GM21515 (cell line): Measurements from ENCODE around the gene CKB.
"Not testable (repeated sequence)": the region's sequence is repeated elsewhere in the genome, so short reads cannot be mapped to it uniquely, and the experiment has no call there.

Source experiments
- ATAC-seq: cut with Tn5 transposase; IDR thresholded peaks from one replicate; pipeline ENCODE4 v1.9.1; 2021; ENCODE audit not compliant: unreplicated experiment

The CKB gene

DNA sequence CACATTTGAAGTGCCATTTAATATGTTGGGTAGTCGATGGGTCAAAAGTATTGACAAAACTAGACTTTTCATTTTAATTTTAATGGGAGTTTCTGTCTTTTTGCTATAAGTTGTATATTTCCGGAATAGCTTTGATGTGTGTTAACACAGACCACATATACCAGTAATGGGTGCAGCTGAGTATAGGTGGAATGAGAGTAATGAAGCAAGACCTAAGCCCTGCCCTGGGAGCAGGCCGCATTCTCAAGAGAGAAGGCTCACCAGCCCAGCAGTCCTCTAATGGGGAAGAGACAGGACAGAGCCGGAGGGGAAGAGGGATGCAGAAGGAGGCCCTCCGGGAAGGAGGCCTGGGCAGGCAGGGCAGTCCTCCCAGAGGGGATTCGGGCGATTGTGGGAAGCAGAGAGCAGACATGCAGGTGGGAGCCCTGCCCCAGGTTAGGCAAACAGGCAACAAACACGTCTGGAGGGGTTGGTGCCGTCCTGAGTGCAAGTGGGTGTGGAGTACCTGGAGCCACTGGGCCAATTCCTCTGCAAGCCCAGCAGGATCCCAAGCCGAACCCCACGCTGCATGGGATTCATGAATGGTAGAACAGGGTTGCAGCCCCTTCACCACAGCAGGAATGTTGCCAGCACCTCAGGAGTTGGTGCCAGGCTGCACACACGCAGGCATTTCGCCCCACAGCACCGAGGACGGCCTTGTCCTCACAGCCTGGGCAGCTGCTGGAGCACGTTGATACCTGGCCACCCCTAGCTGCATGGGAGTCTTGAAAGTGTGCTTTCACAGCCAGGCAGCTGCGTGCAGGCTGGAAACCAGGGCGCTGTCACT is 7.8 kb downstream of the CKB start:
- ATAC-seq, result no peak

- ATAC-seq, result no peak
These were observed 9.7 kb downstream of the CKB start for GRCh38 chr14:103512701-103513611.

- ATAC-seq, result not testable (repeated sequence)
These were observed 10.4 kb downstream of the CKB start for GRCh38 chr14:103512180-103512579.

- ATAC-seq, result no peak
These were observed 11.6 kb downstream of the CKB start for GRCh38 chr14:103510724-103511693.

- no peak for ATAC-seq
These were observed 12.5 kb downstream of the CKB start for GRCh38 chr14:103509864-103510723.

GRCh38 chr14:103508521-103509329 is 13.9 kb downstream of the CKB start:
- no peak for ATAC-seq

DNA sequence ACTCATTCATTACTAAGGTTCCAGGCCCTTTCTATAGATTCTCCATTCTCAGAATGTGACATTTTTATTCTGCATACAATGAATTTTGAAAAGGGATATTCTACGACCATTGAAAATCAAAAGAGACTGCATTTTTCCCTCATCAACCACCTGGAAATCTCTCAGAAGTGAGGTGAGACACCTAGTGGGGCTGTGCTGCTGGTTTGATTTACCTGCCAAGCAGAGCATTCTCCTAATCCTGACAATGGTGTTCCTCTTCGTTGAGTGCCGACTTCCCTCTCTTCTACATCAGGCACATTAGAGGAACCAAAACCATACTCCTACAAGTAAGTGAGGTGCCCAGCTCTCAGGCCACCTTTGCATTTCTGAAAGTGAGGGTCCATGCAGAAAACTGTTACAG is 14.9 kb downstream of the CKB start:
- ATAC-seq, result no peak

- ATAC-seq, result no peak
These were observed 17.6 kb downstream of the CKB start for GRCh38 chr14:103504991-103505565.

DNA sequence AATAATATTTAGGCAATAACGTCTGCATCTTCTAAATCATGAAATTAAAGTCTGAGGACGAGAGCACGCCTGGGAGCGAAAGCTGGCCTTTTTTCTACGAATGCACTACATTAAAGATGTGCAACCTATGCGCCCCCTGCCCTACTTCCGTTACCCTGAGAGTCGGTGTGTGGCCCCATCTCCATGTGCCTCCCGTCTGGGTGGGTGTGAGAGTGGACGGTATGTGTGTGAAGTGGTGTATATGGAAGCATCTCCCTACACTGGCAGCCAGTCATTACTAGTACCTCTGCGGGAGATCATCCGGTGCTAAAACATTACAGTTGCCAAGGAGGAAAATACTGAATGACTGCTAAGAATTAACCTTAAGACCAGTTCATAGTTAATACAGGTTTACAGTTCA is 19.3 kb downstream of the CKB start:
- no peak for ATAC-seq

- no peak for ATAC-seq
These were observed 19.8 kb downstream of the CKB start for GRCh38 chr14:103502877-103503276.

DNA sequence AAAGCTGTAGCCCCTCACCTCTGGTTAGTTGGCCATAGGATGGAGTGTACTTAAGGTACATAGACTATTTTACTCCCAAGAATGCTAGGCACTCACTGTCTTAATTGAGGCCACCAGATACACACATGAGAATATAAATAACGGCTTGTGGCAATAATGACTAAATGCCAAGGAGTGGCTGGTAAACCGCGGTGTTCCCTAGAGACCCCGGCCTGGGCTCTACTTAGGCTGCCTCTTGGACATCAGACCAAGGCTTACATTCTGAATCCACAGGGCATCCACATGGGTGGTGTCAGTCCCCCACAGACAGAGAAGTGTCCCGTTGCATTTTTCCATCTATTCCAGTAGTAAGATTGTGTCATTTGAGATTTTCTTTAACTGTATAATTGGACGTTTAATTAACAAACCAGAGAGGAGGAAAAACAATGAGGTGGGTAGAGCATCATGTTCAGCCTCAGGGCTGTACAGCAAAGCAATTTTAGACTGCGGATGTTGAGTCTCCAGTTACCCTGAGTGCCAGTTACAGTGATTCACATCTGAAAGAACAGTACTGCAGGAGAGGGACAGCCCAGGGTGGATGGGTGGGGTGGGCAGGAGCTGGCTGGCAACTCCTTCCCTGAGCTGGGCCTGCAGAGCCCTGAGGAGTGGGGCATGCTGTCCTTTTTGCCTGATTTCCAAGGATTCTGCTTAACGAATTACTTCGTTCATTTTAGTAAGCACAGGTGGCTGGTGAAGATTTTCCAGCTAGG is 20.5 kb downstream of the CKB start:
- no peak for ATAC-seq

DNA sequence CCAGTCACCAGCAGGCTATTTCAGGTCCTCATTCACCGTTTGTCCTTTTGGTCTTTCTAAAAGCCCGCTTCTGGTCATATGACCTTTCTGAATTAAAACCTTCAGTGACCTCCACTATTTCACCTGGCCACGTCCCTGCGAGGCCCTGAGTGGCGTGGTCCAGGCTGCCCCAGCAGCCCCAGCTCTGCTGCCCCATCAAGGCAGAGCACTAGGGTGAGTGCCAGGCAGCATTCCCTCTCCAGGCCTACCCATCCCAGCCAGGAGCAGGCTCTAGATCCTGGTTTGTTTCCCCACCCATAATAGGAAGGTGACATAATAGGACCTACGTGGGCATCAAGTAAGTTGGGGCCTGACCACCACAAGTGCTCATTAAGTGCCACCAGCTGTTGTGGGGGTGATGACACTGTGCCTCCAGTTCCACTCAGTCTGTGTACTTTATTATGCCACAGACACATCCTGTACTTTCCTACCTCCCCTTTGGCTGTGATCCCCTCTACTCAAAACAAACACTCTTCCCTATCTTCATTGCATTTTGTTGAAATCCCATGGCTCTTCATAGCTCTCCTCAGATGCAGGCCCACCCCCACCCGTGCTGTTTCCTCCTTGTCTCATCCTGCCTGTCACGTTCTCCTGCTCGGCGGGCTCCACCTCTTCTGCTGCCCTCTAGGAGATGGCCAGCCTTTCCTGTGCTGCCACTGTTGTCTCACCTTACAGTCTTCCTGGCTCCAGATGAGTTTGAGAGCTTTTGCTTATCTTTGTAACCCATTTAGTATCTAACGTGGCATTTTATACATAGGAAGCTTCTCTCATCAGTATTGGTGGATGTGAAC is 21.4 kb downstream of the CKB start:
- no peak for ATAC-seq

- ATAC-seq, result no peak
These were observed 22.3 kb downstream of the CKB start for GRCh38 chr14:103500148-103500990.

- ATAC-seq, result no peak
These were observed 22.9 kb downstream of the CKB start for GRCh38 chr14:103499709-103500108.

- no peak for ATAC-seq
These were observed 25.9 kb downstream of the CKB start for GRCh38 chr14:103496776-103497175.

- no peak for ATAC-seq
These were observed 26.8 kb downstream of the CKB start for GRCh38 chr14:103495854-103496253.
